GM19043 (cell line): Measurements from ENCODE around the gene SLC44A4.
"Not testable (repeated sequence)": the region's sequence is repeated elsewhere in the genome, so short reads cannot be mapped to it uniquely, and the experiment has no call there.

ENCODE experiments used
- ATAC-seq: cut with Tn5 transposase; IDR thresholded peaks from one replicate; pipeline ENCODE4 v1.9.1; 2021; ENCODE audit warnings: low read depth; ENCODE audit not compliant: unreplicated experiment

SLC44A4 gene

GRCh38 chr6:31881136-31881859 lies 2.5 kb upstream of the SLC44A4 start:
- ATAC-seq: no peak

GRCh38 chr6:31880616-31881015 lies 1.8 kb upstream of the SLC44A4 start:
- no peak for ATAC-seq

- ATAC-seq: no peak
These were observed 1.1 kb upstream of the SLC44A4 start for GRCh38 chr6:31879901-31880300.

GRCh38 chr6:31879143-31879542 lies 346 bp upstream of the SLC44A4 start:
- ATAC-seq: no peak

DNA sequence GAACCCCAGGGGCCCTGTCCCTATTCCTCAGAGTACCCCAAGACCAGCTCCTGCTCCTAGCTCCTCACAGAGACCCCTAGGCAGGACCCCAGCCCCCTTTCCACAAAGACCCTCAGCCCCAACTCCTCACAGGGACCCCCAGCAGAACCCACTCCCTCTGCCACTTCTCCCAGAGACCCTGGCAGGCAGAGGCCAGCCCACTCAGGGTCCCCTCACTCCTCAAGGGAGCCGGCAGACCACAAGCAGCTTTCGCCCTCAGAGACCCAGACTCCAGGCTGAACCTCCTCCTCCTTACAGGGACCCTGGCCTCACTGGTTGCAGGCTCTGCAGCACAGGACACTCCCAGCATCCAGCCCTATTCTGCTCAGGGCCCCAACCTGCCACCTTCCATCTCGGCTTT lies 575 bp downstream of the SLC44A4 start:
- no peak for ATAC-seq

- no peak for ATAC-seq
These were observed 1.1 kb downstream of the SLC44A4 start for GRCh38 chr6:31877651-31878161.

DNA sequence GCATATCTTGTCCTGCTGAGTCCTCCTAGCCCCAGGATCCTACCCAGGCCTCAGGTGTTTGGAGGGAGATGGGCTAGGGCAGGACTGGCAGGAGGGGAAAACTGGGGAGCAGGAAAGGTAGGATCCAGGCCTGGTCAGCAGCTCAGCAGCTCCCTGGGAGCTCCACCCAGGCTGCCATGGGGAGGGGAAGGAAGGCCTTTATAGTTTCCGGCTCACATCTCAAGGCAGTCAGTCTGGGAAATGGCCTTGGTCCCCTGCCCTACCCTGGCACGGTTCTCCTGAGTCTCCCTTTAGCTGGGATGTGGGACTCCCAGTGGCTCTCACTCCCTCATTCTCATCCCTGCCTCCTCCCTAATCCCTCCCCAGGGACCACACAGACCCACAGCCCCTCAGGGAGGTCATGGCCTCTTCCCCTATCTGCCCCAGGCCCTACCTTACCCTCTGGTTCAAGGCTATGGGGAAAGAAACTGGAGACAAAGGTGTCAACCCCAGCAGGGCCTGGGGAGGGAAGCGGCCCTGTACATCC lies 1.6 kb downstream of the SLC44A4 start:
- ATAC-seq: no peak

DNA sequence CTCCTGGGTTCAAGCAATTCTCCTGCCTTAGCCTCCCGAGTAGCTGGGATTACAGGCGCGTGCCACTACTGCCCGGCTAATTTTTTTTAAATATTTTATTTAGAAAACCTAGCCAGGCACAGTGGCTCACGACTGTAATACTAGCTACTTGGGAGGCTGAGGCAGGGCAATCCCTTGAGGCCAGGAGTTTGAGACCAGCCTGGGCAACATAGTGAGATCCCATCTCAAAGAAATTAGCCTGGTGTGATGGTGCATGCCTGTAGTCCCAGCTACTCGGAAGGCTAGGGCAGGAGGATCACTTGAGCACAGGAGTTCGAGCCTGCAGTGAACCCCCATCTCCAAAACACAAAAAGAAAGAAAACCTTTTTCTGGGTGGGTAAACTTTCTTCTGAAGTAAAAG lies 2.4 kb downstream of the SLC44A4 start:
- no peak for ATAC-seq

- no peak for ATAC-seq
These were observed 2.9 kb downstream of the SLC44A4 start for GRCh38 chr6:31875877-31876276.

GRCh38 chr6:31874836-31875572 lies 3.8 kb downstream of the SLC44A4 start:
- no peak for ATAC-seq

GRCh38 chr6:31874084-31874670 lies 4.6 kb downstream of the SLC44A4 start:
- ATAC-seq: no peak

DNA sequence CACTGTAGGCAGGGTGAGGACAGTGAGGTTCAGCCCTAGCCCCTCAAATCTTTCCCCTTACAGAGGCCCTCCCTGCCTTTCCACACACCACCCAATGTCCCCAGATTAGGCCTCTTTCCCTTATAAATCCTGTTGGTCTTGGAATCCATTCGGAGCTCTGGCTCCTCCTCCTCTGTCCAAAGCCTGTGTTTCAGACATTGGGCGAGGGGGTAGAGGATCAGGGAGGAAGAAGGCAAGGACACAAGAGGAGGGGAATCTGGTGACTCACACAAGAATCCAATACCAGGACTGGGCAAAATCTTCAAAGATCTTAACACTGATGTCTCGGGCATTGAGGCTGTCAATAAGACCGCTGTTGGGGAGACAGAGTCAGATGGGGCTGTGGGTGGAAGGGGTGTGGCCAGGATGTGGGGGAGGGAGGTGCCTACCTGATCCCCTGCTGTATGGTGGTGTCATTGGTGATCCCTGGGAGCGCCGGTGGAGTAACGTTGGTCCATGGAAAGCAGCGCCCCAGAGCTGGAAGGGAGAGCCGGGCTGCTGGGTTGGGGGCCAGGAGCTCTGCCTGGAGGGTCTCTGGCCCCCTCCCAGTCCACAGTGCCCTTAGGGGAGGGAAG lies 7.6 kb downstream of the SLC44A4 start:
- no peak for ATAC-seq

DNA sequence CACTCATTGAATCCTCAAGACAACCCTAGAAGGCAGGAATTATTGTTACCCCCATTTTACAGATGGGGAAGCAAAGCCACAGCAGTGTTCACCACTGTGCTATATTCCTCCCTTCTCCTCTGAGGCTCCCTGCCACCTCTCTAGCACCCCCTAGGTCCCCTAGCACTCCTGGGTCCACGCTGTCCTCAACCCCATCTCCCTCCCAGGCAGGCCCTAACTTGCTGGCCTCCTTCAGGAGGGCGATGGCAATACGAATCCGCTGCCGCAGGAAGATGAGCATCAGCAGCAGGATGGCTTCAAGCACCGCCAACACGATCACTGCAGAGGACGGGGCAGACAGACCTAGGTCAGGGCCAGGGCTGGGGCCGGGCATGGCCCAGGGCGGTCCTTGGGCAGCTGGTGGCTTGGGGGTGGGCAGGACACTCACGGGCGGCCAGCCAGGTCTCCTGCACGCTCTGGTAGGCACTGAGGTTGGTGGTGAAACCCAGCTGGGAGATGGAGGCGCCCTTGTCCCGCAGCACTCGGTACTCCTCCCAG lies 8.3 kb downstream of the SLC44A4 start:
- ATAC-seq: no peak

GRCh38 chr6:31869343-31869742 lies 9.5 kb downstream of the SLC44A4 start:
- ATAC-seq: no peak

DNA sequence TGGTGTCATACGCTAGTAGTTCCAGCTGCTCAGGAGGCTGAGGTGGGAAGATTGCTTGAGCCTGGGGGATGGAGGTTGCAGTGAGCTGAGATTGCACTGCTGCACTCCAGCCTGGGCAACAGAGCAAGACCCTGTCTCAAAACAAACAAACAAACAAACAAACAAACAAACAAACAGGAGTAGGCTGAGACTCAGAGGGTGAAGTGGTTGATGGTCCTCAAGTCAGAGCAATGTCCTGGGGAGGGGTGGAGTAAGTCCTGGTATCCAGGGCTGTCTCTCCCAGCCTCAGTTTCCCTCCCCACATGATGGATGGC lies 10.2 kb downstream of the SLC44A4 start:
- ATAC-seq: not testable (repeated sequence)

GRCh38 chr6:31865205-31866118 lies 13.3 kb downstream of the SLC44A4 start:
- no peak for ATAC-seq

DNA sequence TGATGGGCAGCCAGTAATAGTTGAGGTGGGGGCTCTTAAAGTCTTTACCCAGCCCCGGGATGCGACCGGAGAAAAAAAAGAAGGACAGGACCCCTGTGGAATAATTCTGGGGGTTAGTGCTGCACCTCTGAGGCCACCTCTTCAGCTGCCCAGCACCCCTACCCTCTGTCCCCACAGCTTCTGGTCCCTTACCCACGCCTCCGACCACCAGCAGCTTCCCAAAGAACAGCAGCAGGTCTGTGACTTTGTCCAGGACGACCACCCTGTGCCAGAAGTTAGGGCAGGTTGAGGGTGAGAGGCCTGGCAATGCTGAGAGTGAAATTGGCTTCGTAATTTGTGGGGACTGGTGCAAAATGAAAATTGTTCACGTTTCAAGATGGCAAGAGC lies 14.0 kb downstream of the SLC44A4 start:
- no peak for ATAC-seq

DNA sequence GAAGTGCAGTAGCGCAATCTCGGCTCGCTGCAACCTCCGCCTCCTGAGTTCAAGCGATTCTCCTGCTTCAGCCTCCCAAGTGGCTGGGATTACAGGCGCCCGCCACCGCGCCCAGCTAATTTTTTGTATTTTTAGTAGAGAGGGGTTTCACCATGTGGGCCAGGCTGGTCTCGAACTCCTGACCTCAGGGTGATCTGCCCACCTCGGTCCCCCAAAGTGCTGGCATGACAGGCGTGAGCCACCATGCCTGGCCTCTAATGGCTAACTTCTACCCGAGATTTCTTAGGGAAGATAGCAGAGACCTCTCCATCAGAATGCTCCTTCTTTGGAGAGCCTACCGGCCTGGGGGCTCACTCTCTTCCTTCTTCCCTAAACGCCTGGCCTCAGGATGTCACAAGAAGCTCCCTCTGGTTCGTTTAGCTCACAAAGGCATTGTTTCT lies 14.7 kb downstream of the SLC44A4 start:
- not testable (repeated sequence) for ATAC-seq

GRCh38 chr6:31862344-31863235 lies 16.2 kb downstream of the SLC44A4 start, which contains the start of gene NEU1:
Gene NEU1 (minus strand): TSS chr6:31862821. CDS start chr6:31862776, 45 bp downstream.
- peak; percentile 87 for ATAC-seq
